Measurements from ENCODE around the gene SEMA6A.
"Not testable (repeated sequence)": the region's sequence is repeated elsewhere in the genome, so short reads cannot be mapped to it uniquely, and the experiment has no call there.

SEMA6A gene

GRCh38 chr5:116524051-116524904 lies 50.3 kb downstream of the SEMA6A start:
- no peak for DNase-seq (ENCODE audit: low read depth)

- not testable (repeated sequence) for DNase-seq (ENCODE audit: low read depth)
Measured at GRCh38 chr5:116523182-116523581, 51.4 kb downstream of the SEMA6A start.

GRCh38 chr5:116522356-116523136 lies 52.1 kb downstream of the SEMA6A start:
- no peak for DNase-seq (ENCODE audit: low read depth)

GRCh38 chr5:116521173-116521872 lies 53.3 kb downstream of the SEMA6A start:
- no peak for DNase-seq (ENCODE audit: low read depth)

- DNase-seq (ENCODE audit: low read depth): no peak
Measured at GRCh38 chr5:116520771-116521170, 53.9 kb downstream of the SEMA6A start.

GRCh38 chr5:116518423-116518822 lies 56.2 kb downstream of the SEMA6A start:
- DNase-seq (ENCODE audit: low read depth): no peak

- DNase-seq (ENCODE audit: low read depth): no peak
Measured at GRCh38 chr5:116517488-116517887, 57.1 kb downstream of the SEMA6A start.

- DNase-seq (ENCODE audit: low read depth): no peak
Measured at GRCh38 chr5:116516021-116516420, 58.6 kb downstream of the SEMA6A start.

GRCh38 chr5:116514421-116514970 lies 60.1 kb downstream of the SEMA6A start:
- DNase-seq (ENCODE audit: low read depth): no peak

- DNase-seq (ENCODE audit: low read depth): no peak
Measured at GRCh38 chr5:116510517-116510916, 64.1 kb downstream of the SEMA6A start.

- no peak for DNase-seq (ENCODE audit: low read depth)
Measured at GRCh38 chr5:116509483-116510244, 65.0 kb downstream of the SEMA6A start.

- DNase-seq (ENCODE audit: low read depth): no peak
Measured at GRCh38 chr5:116508835-116509234, 65.8 kb downstream of the SEMA6A start.

- DNase-seq (ENCODE audit: low read depth): no peak
Measured at GRCh38 chr5:116507941-116508655, 66.5 kb downstream of the SEMA6A start.

GRCh38 chr5:116507051-116507537 lies 67.5 kb downstream of the SEMA6A start:
- no peak for DNase-seq (ENCODE audit: low read depth)

- DNase-seq (ENCODE audit: low read depth): no peak
Measured at GRCh38 chr5:116506488-116506887, 68.1 kb downstream of the SEMA6A start.

- DNase-seq (ENCODE audit: low read depth): no peak
Measured at GRCh38 chr5:116504593-116505166, 69.9 kb downstream of the SEMA6A start.

- no peak for DNase-seq (ENCODE audit: low read depth)
Measured at GRCh38 chr5:116502616-116503015, 72.0 kb downstream of the SEMA6A start.

- no peak for DNase-seq (ENCODE audit: low read depth)
Measured at GRCh38 chr5:116502138-116502537, 72.5 kb downstream of the SEMA6A start.

- no peak for DNase-seq (ENCODE audit: low read depth)
Measured at GRCh38 chr5:116498503-116499048, 76.0 kb downstream of the SEMA6A start.

- DNase-seq (ENCODE audit: low read depth): no peak
Measured at GRCh38 chr5:116497631-116498030, 77.0 kb downstream of the SEMA6A start.
